GM21528 (cell line): ENCODE data around the gene CST4.
"Not testable (repeated sequence)": the region's sequence is repeated elsewhere in the genome, so short reads cannot be mapped to it uniquely, and the experiment has no call there.

Experiments
- ATAC-seq: cut with Tn5 transposase; IDR thresholded peaks from one replicate; pipeline ENCODE4 v1.9.1; 2021; ENCODE audit warnings: mild to moderate bottlenecking, moderate library complexity; ENCODE audit not compliant: unreplicated experiment, low FRiP score

CST4 gene, protein sequence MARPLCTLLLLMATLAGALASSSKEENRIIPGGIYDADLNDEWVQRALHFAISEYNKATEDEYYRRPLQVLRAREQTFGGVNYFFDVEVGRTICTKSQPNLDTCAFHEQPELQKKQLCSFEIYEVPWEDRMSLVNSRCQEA

DNA sequence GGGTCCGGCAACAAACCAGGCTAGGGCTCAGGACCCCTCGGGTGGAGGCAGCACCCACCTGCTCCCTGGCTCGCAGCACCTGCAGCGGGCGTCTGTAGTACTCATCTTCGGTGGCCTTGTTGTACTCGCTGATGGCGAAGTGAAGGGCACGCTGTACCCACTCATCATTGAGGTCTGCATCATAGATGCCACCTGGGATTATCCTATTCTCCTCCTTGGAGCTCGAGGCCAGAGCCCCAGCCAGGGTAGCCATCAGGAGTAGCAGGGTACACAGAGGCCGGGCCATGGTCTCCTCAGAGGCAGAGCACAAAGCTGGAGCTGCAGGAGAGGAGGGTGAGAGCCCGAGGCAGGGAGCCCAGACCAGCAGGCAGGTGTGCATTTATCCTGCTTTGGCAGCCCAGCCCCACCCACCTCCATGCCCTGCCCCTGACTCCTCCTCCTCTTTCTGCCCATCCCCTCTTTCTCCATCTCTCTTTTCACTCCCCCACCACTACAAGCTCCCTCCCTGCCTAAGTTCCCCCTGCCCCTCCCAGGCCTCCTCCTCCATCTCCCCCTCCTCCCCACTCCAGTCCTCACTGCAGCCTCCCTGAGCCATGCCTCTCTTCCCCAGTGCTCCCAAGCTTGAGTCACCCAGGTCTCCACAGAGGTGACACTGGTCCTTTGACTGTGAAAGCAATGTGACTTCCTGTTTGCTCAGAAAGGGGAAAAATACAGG lies at the start of gene CST4:
Gene CST4 (minus strand): TSS at position 355 of the 715 bp plus-strand sequence. CDS start 69 bp downstream, at position 286.
- not testable (repeated sequence) for ATAC-seq

DNA sequence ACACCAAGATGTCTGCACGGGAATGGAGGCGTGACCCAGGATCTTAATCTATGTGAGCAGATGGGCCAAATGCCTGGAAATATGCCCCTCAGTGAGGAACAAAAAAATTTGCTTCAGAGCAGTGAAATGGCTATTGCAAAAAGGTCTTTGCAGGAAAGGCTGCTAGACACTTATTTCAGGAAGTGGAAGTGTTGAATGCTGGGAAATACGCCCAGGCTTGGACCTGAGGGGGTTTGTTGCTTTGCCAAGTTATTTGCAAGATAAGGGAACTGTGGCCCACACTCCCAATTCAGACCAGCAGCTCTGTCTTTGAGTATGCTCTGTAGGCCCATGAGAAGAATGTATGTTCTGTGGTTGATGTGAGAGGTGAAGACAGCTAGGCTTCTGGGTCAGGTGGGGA lies 46.6 kb upstream of the CST4 start:
- ATAC-seq = not testable (repeated sequence)

DNA sequence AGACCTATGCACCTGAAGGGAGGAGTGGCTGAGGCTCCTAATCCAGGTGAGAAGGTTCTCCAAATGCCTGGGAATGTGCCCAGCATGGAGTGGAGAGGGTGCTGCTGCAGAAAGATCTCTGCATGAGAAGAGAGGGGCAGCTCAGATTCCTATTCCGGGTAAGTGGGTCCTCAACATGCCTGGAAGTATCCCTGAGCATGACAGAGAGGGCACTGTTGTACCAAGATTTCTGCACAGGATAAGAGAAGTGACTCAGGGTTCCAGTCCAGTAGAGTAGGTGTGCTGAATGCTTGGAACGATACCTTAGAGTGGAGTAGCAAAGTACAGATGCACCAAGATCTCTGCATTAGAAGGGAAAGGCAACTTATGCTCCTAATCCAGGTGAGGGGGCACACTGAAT lies 46.1 kb upstream of the CST4 start:
- not testable (repeated sequence) for ATAC-seq

DNA sequence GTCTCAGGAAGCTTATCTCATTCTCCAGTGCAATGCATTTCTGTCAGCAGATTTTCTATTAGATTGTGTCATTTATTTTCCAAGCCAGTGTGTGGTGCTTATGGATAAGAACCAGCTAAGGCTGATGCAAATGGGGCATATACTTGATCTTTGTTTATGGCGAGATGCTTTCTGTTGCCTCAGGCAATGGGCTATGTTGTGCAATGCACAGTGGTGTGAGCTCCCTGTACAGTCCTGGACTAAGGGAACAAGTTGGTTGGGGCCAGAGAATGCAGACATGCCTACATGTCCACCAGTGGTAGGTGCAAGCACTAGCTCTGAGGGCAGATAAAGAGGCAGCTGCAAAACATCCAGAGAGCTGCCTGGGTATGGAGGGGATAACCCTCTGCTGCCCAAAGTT lies 45.6 kb upstream of the CST4 start:
- not testable (repeated sequence) for ATAC-seq

DNA sequence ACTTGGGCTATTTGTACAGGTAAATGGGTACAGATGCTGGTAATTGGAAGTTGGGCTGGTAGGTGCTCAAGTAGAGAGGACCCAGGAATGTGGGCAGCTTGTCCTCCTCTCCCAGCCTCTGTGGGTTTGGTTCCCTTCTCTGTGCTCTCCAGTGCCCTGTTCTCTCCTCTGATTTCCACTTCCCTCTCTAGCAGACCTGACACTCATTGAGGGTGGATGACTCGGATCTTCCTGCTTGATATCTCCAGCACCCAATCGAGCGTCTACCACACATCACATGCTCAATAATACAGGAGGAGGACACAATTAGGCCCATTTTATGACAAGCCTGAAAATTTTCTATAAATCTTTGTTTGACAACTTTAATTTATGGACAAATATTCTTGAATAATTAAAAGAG lies 38.2 kb upstream of the CST4 start:
- no peak for ATAC-seq

GRCh38 chr20:23725102-23725501 lies 36.3 kb upstream of the CST4 start:
- no peak for ATAC-seq

DNA sequence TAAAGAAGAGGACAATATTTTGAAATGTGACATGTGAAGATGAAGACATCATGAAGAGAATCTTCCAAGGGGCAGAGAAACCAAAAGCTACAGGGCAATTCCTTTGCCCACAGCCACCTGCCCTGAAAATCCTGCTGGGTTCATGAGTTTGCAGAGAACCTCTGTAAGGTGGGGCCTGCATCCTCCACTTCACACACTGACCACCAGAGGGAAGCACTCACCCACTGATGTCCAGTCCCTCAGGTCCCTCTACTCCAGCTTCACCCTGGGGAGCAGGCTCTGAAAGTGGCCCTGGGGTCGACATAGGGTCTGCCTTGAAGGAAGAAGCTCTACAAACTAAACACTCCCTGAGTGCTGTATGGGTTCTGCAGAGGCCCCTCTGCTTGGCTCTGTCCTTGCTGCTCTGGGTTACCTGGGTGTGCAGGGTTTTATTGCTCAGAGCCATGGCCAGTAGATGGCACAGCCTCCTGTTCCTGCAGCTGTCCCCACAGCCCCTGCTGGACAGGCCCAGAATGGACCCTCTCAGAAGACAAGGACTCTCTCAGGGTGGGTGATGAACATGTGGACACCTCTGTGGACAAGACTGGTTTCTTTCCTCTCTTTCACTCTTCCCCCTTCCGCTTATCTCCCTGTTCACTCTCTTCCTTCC lies 34.9 kb upstream of the CST4 start:
- ATAC-seq = not testable (repeated sequence)

DNA sequence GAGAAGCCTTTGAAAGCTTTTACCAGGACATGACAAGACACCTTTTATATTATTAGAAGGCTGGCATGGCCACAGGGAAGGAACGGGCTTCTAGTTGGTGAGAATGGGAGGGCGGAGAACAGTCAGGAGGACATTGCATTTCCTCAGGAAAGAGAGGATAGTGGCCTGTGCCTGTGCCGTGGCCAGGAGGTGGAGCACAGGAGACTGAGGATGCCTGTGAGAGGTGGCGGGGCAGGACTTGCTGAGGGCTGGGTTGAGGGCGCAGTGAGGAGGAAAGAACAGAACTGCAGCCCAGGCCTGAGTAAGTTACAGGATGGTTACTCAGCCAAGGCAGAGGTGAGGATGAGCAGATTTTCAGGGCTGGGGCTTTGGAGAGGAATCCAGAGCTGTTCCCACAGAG lies 34.0 kb upstream of the CST4 start:
- ATAC-seq = not testable (repeated sequence)

DNA sequence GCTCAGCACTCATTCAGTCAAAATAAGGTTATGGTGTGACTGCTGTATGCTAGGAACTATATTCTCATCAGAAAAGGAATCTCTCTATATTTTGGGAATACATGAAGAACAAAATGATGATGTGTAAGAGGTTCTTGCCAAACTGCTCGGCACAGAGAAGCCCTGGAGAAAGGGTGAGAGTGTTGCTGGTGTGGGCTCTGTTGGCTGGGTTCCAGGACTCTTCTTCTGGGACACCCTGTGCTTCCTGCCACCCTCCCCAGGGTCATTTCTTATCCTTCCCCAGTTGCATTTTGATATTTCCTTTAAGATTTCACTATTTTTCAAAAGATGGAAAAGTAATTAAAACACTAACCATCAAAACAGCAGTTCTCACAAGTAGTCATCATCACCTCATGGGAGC lies 33.1 kb upstream of the CST4 start:
- ATAC-seq = no peak

GRCh38 chr20:23719351-23719750 lies 30.5 kb upstream of the CST4 start:
- ATAC-seq = not testable (repeated sequence)

- not testable (repeated sequence) for ATAC-seq
Observed at GRCh38 chr20:23711778-23712177, 22.9 kb upstream of the CST4 start.

- ATAC-seq = no peak
Observed at GRCh38 chr20:23710771-23711170, 21.9 kb upstream of the CST4 start.

GRCh38 chr20:23705895-23706294 lies 17.1 kb upstream of the CST4 start:
- no peak for ATAC-seq

- ATAC-seq = no peak
Observed at GRCh38 chr20:23702021-23702420, 13.2 kb upstream of the CST4 start.

DNA sequence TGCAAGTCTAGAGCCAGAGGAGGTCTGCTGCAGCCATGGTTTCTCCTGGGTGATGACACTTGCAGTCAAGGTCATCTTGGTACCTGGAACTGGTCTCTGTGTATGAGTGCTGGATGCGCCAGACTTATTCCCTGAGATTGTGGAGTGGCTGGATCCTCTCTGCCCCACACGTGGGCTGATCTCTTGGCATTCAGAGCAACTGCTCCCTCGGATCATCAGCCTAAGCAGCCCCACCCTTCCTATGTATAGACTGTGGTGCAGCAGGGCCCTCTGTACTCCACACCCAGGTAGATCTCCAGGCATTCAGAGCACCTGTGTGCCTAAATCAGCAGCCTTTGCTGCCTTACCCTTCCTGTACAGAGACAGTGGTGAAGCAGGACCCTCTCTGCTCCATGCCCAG lies 12.1 kb upstream of the CST4 start:
- no peak for ATAC-seq

DNA sequence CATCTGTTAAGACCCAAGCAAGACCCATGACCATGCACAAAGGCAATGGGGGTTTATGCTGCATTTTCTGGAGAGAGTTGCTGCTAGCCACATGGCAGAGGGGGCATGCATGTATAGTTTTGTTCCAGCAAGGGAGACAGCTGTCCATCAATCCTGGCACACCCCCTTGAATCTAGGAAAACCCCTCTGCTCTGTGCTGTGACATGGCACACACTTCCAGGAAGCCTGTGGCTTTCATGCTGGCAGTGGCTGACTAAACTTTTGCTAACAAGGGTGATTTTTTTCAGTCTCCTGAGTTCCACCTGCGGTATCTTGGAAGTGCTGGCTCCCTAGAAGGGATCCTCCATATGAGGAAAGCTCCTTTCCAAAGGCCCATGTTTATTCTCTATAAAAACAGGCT lies 9.1 kb upstream of the CST4 start:
- no peak for ATAC-seq

DNA sequence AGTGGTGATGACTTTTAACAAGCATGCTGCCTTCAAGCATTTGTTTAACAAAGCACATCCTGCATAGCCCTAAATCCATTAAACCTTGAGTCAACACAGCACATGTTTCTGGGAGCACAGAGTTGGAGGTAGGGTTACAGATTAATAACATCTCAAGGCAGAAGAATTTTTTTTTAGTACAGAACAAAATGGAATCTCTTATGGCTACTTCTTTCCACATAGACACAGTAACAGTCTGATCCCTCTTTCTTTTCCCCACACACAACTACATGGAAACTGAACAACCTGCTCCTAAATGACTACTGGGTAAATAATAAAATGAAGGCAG lies 6.2 kb upstream of the CST4 start:
- ATAC-seq = not testable (repeated sequence)

- ATAC-seq = not testable (repeated sequence)
Observed at GRCh38 chr20:23694178-23695067, 5.6 kb upstream of the CST4 start.

DNA sequence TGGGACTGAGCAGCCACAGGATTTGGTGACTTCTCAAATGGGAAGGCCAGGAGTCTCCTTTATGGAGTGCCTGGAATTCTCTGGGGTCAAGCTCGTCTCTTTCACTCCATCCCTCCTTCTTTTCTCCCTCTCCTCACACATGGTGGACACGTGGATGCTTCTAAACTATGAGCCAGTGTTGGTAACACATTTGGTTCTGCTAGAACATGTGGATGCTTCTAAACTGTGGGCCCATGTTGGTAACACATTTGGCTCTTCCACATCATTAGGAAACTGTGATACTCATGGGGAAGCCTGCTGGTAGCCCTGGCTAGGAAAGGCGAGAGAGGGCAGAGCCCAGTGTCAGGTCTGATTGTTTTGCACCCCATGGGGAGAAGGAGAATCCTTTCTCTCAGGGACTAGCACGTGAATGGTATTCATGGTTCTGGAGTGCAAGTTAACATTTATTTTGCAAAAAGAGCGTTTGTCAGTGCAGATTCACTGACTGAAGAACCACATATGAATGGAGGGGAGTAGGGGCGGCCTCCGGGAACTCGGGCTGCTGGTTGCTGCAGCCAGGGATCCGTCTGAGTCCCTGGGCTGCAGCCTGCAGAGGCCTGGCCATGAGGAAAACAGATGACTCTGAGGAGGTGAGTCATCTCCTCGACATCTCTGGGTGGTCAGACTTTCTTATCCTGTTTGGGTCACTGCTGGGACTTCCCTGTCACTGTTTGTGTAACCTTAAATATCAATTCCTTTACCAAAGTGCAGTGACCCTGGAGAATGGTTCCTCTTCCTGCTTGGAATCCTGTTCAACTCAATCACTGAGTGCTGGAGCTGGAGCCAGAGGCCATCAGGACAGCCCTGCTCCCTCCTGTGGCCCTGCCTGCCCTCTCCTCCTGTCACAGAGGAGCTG lies 4.1 kb upstream of the CST4 start:
- not testable (repeated sequence) for ATAC-seq

DNA sequence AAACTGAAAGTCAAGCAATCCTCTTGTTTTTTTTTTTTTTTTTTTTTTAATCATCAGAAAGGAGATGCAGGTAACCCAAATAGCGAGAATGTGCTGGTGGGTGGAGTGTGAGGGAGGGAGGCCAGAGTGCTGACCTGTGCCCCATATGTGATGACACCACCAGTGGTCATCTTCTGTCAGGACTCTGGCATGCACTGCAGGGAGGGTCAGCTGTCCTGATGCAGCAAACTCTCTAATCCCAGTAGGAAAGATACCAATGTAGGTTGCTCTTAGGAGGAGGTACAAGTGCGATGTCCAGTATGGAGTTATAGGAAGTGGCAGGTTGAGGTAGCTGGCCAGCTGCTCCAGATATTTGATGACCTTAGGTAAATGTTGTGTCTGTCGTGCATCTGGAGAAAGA lies 2.8 kb upstream of the CST4 start:
- no peak for ATAC-seq
